Activated naive CD4-positive, alpha-beta T cell treated with anti-CD3 and anti-CD28 coated beads for 36 hours (primary cell): Measurements from ENCODE around the gene AHSA1. TPM values are rescaled to one million over a fixed set of nuclear protein-coding genes. Genes with fewer than 3 reads are reported as not detected.
"Not testable (repeated sequence)": the region's sequence is repeated elsewhere in the genome, so short reads cannot be mapped to it uniquely, and the experiment has no call there.

Source experiments
- CTCF ChIA-PET: fragments of 350-600 bp; sonication (Branson Sonifier 250); formaldehyde crosslinking; loops from one replicate; lab custom pipeline; 2021; ENCODE audit warnings: antibody characterized with exemption; lab: Charles Lee
- DNase-seq: peaks from one replicate; pipeline ENCODE4 v3.0.0-alpha.2; 2020
- H3K27ac Mint-ChIP-seq: one replicate; pipeline ENCODE4 v1.8.0; 2021; ENCODE audit warnings: mild to moderate bottlenecking, mixed read lengths
- H3K27me3 Mint-ChIP-seq: one replicate; pipeline ENCODE4 v1.8.0; 2021; ENCODE audit warnings: low read depth, mixed read lengths
- H3K36me3 Mint-ChIP-seq: one replicate; pipeline ENCODE4 v1.8.0; 2021; ENCODE audit warnings: low read depth, mixed read lengths
- H3K4me1 Mint-ChIP-seq: one replicate; pipeline ENCODE4 v1.8.0; 2021; ENCODE audit warnings: low read depth, mixed read lengths
- H3K4me3 Mint-ChIP-seq: one replicate; pipeline ENCODE4 v1.8.0; 2021; ENCODE audit warnings: mild to moderate bottlenecking, moderate library complexity, mixed read lengths
- H3K9me3 Mint-ChIP-seq: one replicate; pipeline ENCODE4 v1.8.0; 2021; ENCODE audit warnings: mixed read lengths
- intact Hi-C: fragments of 100-400 bp; cut with micrococcal nuclease; formaldehyde crosslinking; loops from one replicate; pipeline ENCODE4 v1.15.1; 2023
- total RNA-seq, 2 experiments: library from RNA; stranded (reverse); gene quantifications; one replicate each; pipeline ENCODE4 v1.2.3, GENCODE V29; 2021

Gene AHSA1
- total RNA-seq = 100 to 1,000 TPM; 230 to 246 TPM

- Mint-ChIP-seq H3K27me3 (no peaks in the 10 kb centered on the region), H3K36me3 (peaks cover 33% of the 10 kb centered on the region), H3K9me3 (no peaks in the 10 kb centered on the region), H3K4me3 (peak within 1 kb of the TSS; percentile 100), H3K4me1 (peaks cover 32% of the 10 kb centered on the region), H3K27ac (peak within 1 kb of the TSS; percentile 100)
- intact Hi-C loops = loop anchor here (1.0 to 5.0 kb wide), 10 partner anchors 80 to 415 kb away; partner anchors contain the start of genes ADCK1, ALKBH1, CIPC and GSTZ1
- DNase-seq = peak; percentile 98
- CTCF ChIA-PET = interaction anchor here (0.5 to 1.0 kb wide), 3 partner anchors 26 to 358 kb away, joined by 3 read pairs; no protein-coding TSS in a partner anchor
These were observed at the start of gene AHSA1, which contains the start of gene VIPAS39 for GRCh38 chr14:77457522-77458248. Gene AHSA1 (plus strand): TSS chr14:77458093. CDS start chr14:77458190, 97 bp downstream. Gene VIPAS39 (minus strand): TSS chr14:77457601. CDS start chr14:77454102, 3,499 bp downstream.

- CTCF ChIA-PET = no interaction called here
- Mint-ChIP-seq H3K4me3 (no peak overlapping the region), H3K27ac (no peak overlapping the region), H3K9me3 (no peaks in the 10 kb centered on the region), H3K27me3 (no peaks in the 10 kb centered on the region), H3K36me3 (no peaks in the 10 kb centered on the region), H3K4me1 (peaks cover 9% of the 10 kb centered on the region)
- peak; percentile 7 for DNase-seq
- intact Hi-C loops = no loop called here
These were observed 48.8 kb upstream of the AHSA1 start for GRCh38 chr14:77409131-77409533.

GRCh38 chr14:77415403-77416030, 42.4 kb upstream of the AHSA1 start:
- intact Hi-C loops, H3K27ac Mint-ChIP-seq, H3K4me3 Mint-ChIP-seq, H3K4me1 Mint-ChIP-seq, DNase-seq, H3K36me3 Mint-ChIP-seq, H3K27me3 Mint-ChIP-seq: not testable (repeated sequence)
- CTCF ChIA-PET = interaction anchor here (0.7 kb wide), 1 partner anchor 51 kb away, joined by 5 read pairs; no protein-coding TSS in a partner anchor
- peaks cover 17% of the 10 kb centered on the region for H3K9me3 Mint-ChIP-seq

DNA sequence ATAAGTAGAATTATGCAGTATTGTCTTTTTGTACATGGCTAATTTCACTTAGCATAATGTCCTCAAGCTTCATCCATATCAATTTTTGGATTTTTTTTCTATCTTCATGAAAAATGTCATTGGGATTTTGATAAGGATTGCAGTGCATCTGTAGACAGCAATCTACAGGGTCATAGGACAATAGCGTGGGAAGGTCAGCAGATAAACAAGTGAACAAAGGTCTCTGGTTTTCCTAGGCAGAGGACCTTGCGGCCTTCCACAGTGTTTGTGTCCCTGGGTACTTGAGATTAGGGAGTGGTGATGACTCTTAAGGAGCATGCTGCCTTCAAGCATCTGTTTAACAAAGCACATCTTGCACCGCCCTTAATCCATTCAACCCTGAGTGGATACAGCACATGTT, 41.8 kb upstream of the AHSA1 start:
- intact Hi-C loops, H3K4me3 Mint-ChIP-seq, H3K27ac Mint-ChIP-seq, H3K36me3 Mint-ChIP-seq, H3K27me3 Mint-ChIP-seq, DNase-seq, H3K4me1 Mint-ChIP-seq: not testable (repeated sequence)
- CTCF ChIA-PET = interaction anchor here (0.7 kb wide), 1 partner anchor 51 kb away, joined by 5 read pairs; no protein-coding TSS in a partner anchor
- H3K9me3 Mint-ChIP-seq = peaks cover 17% of the 10 kb centered on the region

DNA sequence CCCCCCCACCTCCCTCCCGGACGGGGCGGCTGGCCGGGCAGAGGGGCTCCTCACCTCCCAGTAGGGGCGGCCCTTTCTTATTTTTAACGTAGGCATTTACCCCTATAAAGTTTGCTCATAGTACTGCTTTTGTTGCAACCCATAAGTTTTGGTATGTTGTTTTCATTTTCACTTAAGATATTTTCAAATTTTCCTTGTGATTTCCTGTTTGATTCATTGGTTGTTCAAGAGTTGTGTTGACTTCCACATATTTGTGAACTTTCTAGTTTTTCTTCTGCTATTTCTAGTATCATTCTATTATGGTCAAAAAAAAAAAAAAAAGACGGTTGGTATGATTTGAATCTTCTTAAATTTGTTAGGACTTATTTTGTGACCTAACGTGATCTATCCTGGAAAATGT, 41.1 kb upstream of the AHSA1 start:
- intact Hi-C loops = no loop called here
- H3K27ac Mint-ChIP-seq = no peak overlapping the region
- no peak for DNase-seq
- no peaks in the 10 kb centered on the region for H3K27me3 Mint-ChIP-seq
- H3K4me1 Mint-ChIP-seq = no peaks in the 10 kb centered on the region
- CTCF ChIA-PET = no interaction called here
- peaks cover 13% of the 10 kb centered on the region for H3K36me3 Mint-ChIP-seq
- H3K9me3 Mint-ChIP-seq = peaks cover 17% of the 10 kb centered on the region
- H3K4me3 Mint-ChIP-seq = no peak overlapping the region

GRCh38 chr14:77421201-77421600, 36.7 kb upstream of the AHSA1 start:
- Mint-ChIP-seq H3K4me3 (no peak overlapping the region), H3K4me1 (no peaks in the 10 kb centered on the region), H3K27ac (no peak overlapping the region), H3K27me3 (no peaks in the 10 kb centered on the region), H3K9me3 (peaks cover 22% of the 10 kb centered on the region), H3K36me3 (peaks cover 44% of the 10 kb centered on the region)
- CTCF ChIA-PET = no interaction called here
- DNase-seq = no peak
- intact Hi-C loops = no loop called here

GRCh38 chr14:77423423-77423822, 34.5 kb upstream of the AHSA1 start, which contains the start of gene NOXRED1:
Gene NOXRED1 (minus strand): TSS chr14:77423523. CDS start chr14:77422889, 634 bp downstream.
- peaks cover 16% of the 10 kb centered on the region for H3K9me3 Mint-ChIP-seq
- no peak within 1 kb of the TSS for H3K4me3 Mint-ChIP-seq
- H3K27ac Mint-ChIP-seq = no peak within 1 kb of the TSS
- intact Hi-C loops = no loop called here
- H3K4me1 Mint-ChIP-seq = no peaks in the 10 kb centered on the region
- CTCF ChIA-PET = interaction anchor here (0.6 kb wide), 1 partner anchor 20 kb away, joined by 3 read pairs; no protein-coding TSS in a partner anchor
- no peak for DNase-seq
- H3K27me3 Mint-ChIP-seq = no peaks in the 10 kb centered on the region
- peaks cover 63% of the 10 kb centered on the region for H3K36me3 Mint-ChIP-seq

- DNase-seq = no peak
- H3K4me3 Mint-ChIP-seq = no peak overlapping the region
- H3K27ac Mint-ChIP-seq = no peak overlapping the region
- CTCF ChIA-PET = no interaction called here
- H3K4me1 Mint-ChIP-seq = no peaks in the 10 kb centered on the region
- no peaks in the 10 kb centered on the region for H3K27me3 Mint-ChIP-seq
- peaks cover 9% of the 10 kb centered on the region for H3K9me3 Mint-ChIP-seq
- H3K36me3 Mint-ChIP-seq = peaks cover 62% of the 10 kb centered on the region
- intact Hi-C loops = no loop called here
These were observed 33.0 kb upstream of the AHSA1 start for GRCh38 chr14:77424862-77425261.

GRCh38 chr14:77426396-77426795, 31.5 kb upstream of the AHSA1 start:
- intact Hi-C loops = no loop called here
- Mint-ChIP-seq H3K36me3 (peaks cover 60% of the 10 kb centered on the region), H3K9me3 (peaks cover 5% of the 10 kb centered on the region), H3K4me3 (no peak overlapping the region), H3K27ac (no peak overlapping the region), H3K4me1 (no peaks in the 10 kb centered on the region), H3K27me3 (no peaks in the 10 kb centered on the region)
- no peak for DNase-seq
- CTCF ChIA-PET = no interaction called here

DNA sequence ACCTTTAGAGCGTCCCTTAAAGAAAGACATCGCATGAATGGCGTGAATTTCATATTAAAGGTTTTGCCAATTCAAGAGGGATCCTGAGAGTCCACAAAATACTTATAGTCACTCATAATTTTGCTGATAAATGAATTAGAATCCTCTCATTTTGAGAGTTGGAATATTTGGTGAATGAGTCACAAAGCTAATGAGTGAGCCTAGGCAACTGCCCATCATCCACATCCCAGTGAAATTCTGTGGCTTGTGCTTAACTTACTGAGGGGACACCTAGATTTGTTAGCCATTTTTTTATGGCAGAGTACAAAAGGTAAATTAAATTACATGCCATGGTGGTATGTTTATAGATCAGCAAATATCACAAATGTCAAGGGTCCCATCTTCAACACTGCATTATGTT, 21.9 kb upstream of the AHSA1 start:
- CTCF ChIA-PET = no interaction called here

DNA sequence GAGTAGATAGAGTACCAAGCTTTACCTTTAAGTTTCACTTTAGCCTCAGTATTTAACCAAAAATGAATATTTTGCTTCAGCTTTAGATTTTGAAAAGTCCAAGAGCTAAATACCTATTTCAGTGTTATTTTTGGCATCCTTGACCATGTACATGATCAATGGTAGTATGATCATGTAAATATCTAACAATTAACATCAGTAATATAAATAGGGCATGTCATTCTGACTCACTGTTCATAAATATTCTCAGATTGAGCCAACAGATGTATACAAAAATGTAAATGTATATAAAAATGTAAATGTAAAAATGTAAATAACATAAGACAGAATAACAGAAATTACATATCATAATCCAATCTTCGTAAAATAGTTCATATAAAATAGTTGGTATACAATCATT, 19.3 kb upstream of the AHSA1 start:
- Mint-ChIP-seq H3K36me3 (peaks cover 34% of the 10 kb centered on the region), H3K27ac (no peak overlapping the region), H3K9me3 (no peaks in the 10 kb centered on the region), H3K27me3 (no peaks in the 10 kb centered on the region), H3K4me3 (no peak overlapping the region), H3K4me1 (no peaks in the 10 kb centered on the region)
- CTCF ChIA-PET = interaction anchor here (1.2 to 1.3 kb wide), 2 partner anchors 21 to 122 kb away, joined by 3 read pairs; no protein-coding TSS in a partner anchor
- DNase-seq = no peak
- intact Hi-C loops = no loop called here

More for the DNA sequence above, 21.9 kb upstream of the AHSA1 start:
- no peak overlapping the region for H3K4me3 Mint-ChIP-seq
- no peak overlapping the region for H3K27ac Mint-ChIP-seq
- H3K27me3 Mint-ChIP-seq = no peaks in the 10 kb centered on the region
- H3K36me3 Mint-ChIP-seq = peaks cover 24% of the 10 kb centered on the region
- intact Hi-C loops = no loop called here
- DNase-seq = no peak
- H3K4me1 Mint-ChIP-seq = no peaks in the 10 kb centered on the region
- no peaks in the 10 kb centered on the region for H3K9me3 Mint-ChIP-seq

GRCh38 chr14:77439861-77440260, 18.0 kb upstream of the AHSA1 start:
- intact Hi-C loops = no loop called here
- H3K4me1 Mint-ChIP-seq = no peaks in the 10 kb centered on the region
- H3K36me3 Mint-ChIP-seq = peaks cover 29% of the 10 kb centered on the region

More at GRCh38 chr14:77439861-77440260, 18.0 kb upstream of the AHSA1 start:
- no peaks in the 10 kb centered on the region for H3K9me3 Mint-ChIP-seq
- no peaks in the 10 kb centered on the region for H3K27me3 Mint-ChIP-seq
- no peak overlapping the region for H3K4me3 Mint-ChIP-seq
- H3K27ac Mint-ChIP-seq = no peak overlapping the region
- CTCF ChIA-PET = no interaction called here
- no peak for DNase-seq
